K562 (cell line): ENCODE results near the gene MLST8. TPM values are rescaled to one million over a fixed set of nuclear protein-coding genes. Genes with fewer than 3 reads are reported as not detected.
A peak's percentile ranks its signal among the peaks of the same experiment; 100 is the strongest.

Source experiments
- BDP1 ChIP-seq: IDR thresholded peaks from 3 replicates; pipeline ENCODE4 v1.6.1; 2011; ENCODE audit not compliant: insufficient read length, insufficient read depth
- BHLHE40 ChIP-seq: IDR thresholded peaks from 2 replicates; pipeline ENCODE4 v1.6.1; 2011; ENCODE audit warnings: low read length, improper control_type of control experiment
- BRD4 ChIP-seq: fragments of 200-600 bp; sonication (generic); IDR thresholded peaks from 2 replicates; pipeline ENCODE4 v1.6.1; 2017; ENCODE audit warnings: inconsistent platforms
- CEBPZ ChIP-seq: fragments of 150-350 bp; IDR thresholded peaks from 2 replicates; pipeline ENCODE4 v1.6.1; 2014; ENCODE audit warnings: low read depth, mild to moderate bottlenecking, low read length, borderline replicate concordance
- ELK1 ChIP-seq: sonication (generic); formaldehyde crosslinking; IDR thresholded peaks from 2 replicates; pipeline ENCODE4 v1.8.1; 2022; ENCODE audit warnings: missing genetic modification reagents
- FOXA3 ChIP-seq, 2 experiments: fragments of 450-650 bp in 1 of 2; sonication (generic) in 1 of 2; formaldehyde crosslinking; IDR thresholded peaks in 1 of 2; conservative IDR thresholded peaks in 1 of 2; 2 replicates each; pipeline versions ENCODE4 v1.4.0 to v1.8.0; 2020 to 2022; ENCODE audit warnings: mild to moderate bottlenecking in 2 of 2, missing genetic modification reagents in 1 of 2
- FOXK1 ChIP-seq: sonication (generic); formaldehyde crosslinking; IDR thresholded peaks from 2 replicates; pipeline ENCODE4 v1.8.0; 2022; ENCODE audit warnings: missing genetic modification reagents, mild to moderate bottlenecking, borderline replicate concordance
- KAT8 ChIP-seq: fragments of 450-650 bp; IDR thresholded peaks from 2 replicates; pipeline ENCODE4 v1.6.1; 2016; ENCODE audit warnings: low read depth, mild to moderate bottlenecking
- MBD1 ChIP-seq: fragments of 250-450 bp; sonication (Bioruptor Pico); IDR thresholded peaks from 2 replicates; pipeline ENCODE4 v1.8.0; 2022; ENCODE audit warnings: inconsistent platforms
- NFE2 ChIP-seq: IDR thresholded peaks from 2 replicates; pipeline ENCODE4 v1.6.1; 2014; ENCODE audit warnings: antibody characterized with exemption, low read depth
- RHOXF2B ChIP-seq: fragments of 250-450 bp; sonication (Bioruptor Pico); conservative IDR thresholded peaks from 2 replicates; pipeline ENCODE4 v1.5.1; 2021
- ZFP36 ChIP-seq: fragments of 150-350 bp; IDR thresholded peaks from 2 replicates; pipeline ENCODE4 v1.6.1; 2018; ENCODE audit warnings: low read length, low read depth; ENCODE audit not compliant: partially characterized antibody
- ZNF175 ChIP-seq: fragments of 200-800 bp; sonication (Bioruptor generic); IDR thresholded peaks from 2 replicates; pipeline ENCODE4 v1.6.1; 2016; ENCODE audit warnings: low read depth, mild to moderate bottlenecking, missing genetic modification characterization, missing compliant biosample characterization
- ZNF609 ChIP-seq: sonication (generic); formaldehyde crosslinking; IDR thresholded peaks from 2 replicates; pipeline ENCODE4 v1.8.1; 2023; ENCODE audit warnings: missing genetic modification reagents, mild to moderate bottlenecking, borderline replicate concordance
- ZNF699 ChIP-seq: fragments of 250-450 bp; sonication (Bioruptor Pico); IDR thresholded peaks from 2 replicates; pipeline ENCODE4 v1.8.0; 2021; ENCODE audit warnings: mild to moderate bottlenecking, moderate library complexity; ENCODE audit not compliant: insufficient replicate concordance
- polyA plus RNA-seq, 8 experiments: library from polyadenylated mRNA; depleted of rRNA in 4 of 8; stranded (reverse) in 5 of 8; unstranded in 3 of 8; fragments of >200 nt; fragmentation: Nextera tagmentation in 2 of 8; fragmentation: Illumina TruSeq in 1 of 8; extraction: Ambion mirVana in 2 of 8; extraction: Trizol in 1 of 8; gene quantifications; 2 replicates each; pipeline versions ENCODE4 v1.2.1 to v1.2.3, GENCODE V29; 2011 to 2014; ENCODE audit warnings: inconsistent platforms in 1 of 8, missing spikeins in 1 of 8
- total RNA-seq, 7 experiments: library from RNA; depleted of rRNA in 6 of 7; stranded (reverse); fragments of >200 nt in 6 of 7; fragmentation: Illumina TruSeq in 2 of 7; extraction: Trizol in 2 of 7; gene quantifications; 2 replicates each; pipeline versions ENCODE4 v1.2.1 to v1.2.3, GENCODE V29; 2011 to 2021; ENCODE audit warnings: low replicate concordance in 1 of 7

MLST8 gene
- total and polyA plus RNA-seq, 9 of the 15 experiments (the other 6 are each of a cell fraction or from before 2014, with no cell fraction given): 1.5 to 116 (median 43.3) TPM

- TF ChIP-seq ZNF609 (CRISPR knock-in tag) (no peak), ZFP36 (no peak), CEBPZ (no peak), RHOXF2B (CRISPR knock-in tag) (no peak), BHLHE40 (peak; percentile 87), ZNF175 (CRISPR knock-in tag) (no peak), ELK1 (CRISPR knock-in tag) (no peak), KAT8 (no peak), BRD4 (no peak), FOXK1 (CRISPR knock-in tag) (0 out of 2 replicates have a peak, but pooled peaks have one; percentile 39), ZNF699 (CRISPR knock-in tag) (no peak), BDP1 (no peak), MBD1 (CRISPR knock-in tag) (no peak), NFE2 (no peak), FOXA3 (CRISPR knock-in tag; conservative IDR thresholded peaks at IDR 0.05 in 1 of 2, IDR thresholded peaks at IDR 0.05 in 1 of 2) (0 out of 4 replicates have a peak, but pooled peaks of 1 of the 2 experiments have one; percentile 31)
Measured at GRCh38 chr16:2205104-2205966, at the start of gene MLST8 (continued).
